Neural progenitor cell (in vitro differentiated cells): Measurements from ENCODE around the gene TXK. TPM values are rescaled to one million over a fixed set of nuclear protein-coding genes. Genes with fewer than 3 reads are reported as not detected.
A peak's percentile ranks its signal among the peaks of the same experiment; 100 is the strongest.

Experiments used
- DNase-seq: peaks from one replicate; pipeline ENCODE4 v3.0.0-alpha.2; 2016; ENCODE audit warnings: low spot score
- H2AFZ ChIP-seq: fragments of 200-600 bp; sonication (generic); replicated peaks from 2 replicates; pipeline ENCODE4 v1.6.1; 2016; ENCODE audit warnings: antibody characterized with exemption
- H3F3A ChIP-seq: fragments of 200-600 bp; sonication (generic); 2 replicates; pipeline ENCODE4 v1.6.1; 2016; ENCODE audit warnings: antibody characterized with exemption, low read depth
- H3K27ac ChIP-seq: fragments of 200-600 bp; sonication (generic); 2 replicates; pipeline ENCODE4 v1.5.1; 2016; ENCODE audit warnings: mild to moderate bottlenecking
- H3K27me3 ChIP-seq: fragments of 200-600 bp; sonication (generic); 2 replicates; pipeline ENCODE4 v1.6.1; 2016; ENCODE audit warnings: mild to moderate bottlenecking, moderate library complexity
- H3K36me3 ChIP-seq: fragments of 200-600 bp; sonication (generic); 2 replicates; pipeline ENCODE4 v1.5.1; 2016
- H3K4me1 ChIP-seq: fragments of 200-600 bp; sonication (generic); 2 replicates; pipeline ENCODE4 v1.6.1; 2016; ENCODE audit warnings: mixed run types
- H3K4me2 ChIP-seq: fragments of 200-600 bp; sonication (generic); 2 replicates; pipeline ENCODE4 v1.6.1; 2016
- H3K4me3 ChIP-seq: fragments of 200-600 bp; sonication (generic); 2 replicates; pipeline ENCODE4 v1.5.1; 2016
- H3K79me2 ChIP-seq: fragments of 200-600 bp; sonication (generic); 2 replicates; pipeline ENCODE4 v1.6.1; 2016; ENCODE audit warnings: low read depth
- H3K9ac ChIP-seq: fragments of 200-600 bp; sonication (generic); 2 replicates; pipeline ENCODE4 v1.6.1; 2016
- H3K9me3 ChIP-seq: fragments of 200-600 bp; sonication (generic); 2 replicates; pipeline ENCODE4 v1.5.1; 2016; ENCODE audit warnings: low read depth
- H4K20me1 ChIP-seq: fragments of 200-600 bp; sonication (generic); 2 replicates; pipeline ENCODE4 v1.6.1; 2016; ENCODE audit warnings: low read depth
- H3K27ac Mint-ChIP-seq: 3 replicates; pipeline ENCODE4 v1.8.0; 2021; ENCODE audit warnings: mixed read lengths
- H3K27me3 Mint-ChIP-seq: 2 replicates; pipeline ENCODE4 v1.8.0; 2022; ENCODE audit warnings: low read depth, mild to moderate bottlenecking, inconsistent platforms, moderate library complexity, mixed read lengths; ENCODE audit not compliant: insufficient read depth
- H3K36me3 Mint-ChIP-seq: 3 replicates; pipeline ENCODE4 v1.8.0; 2021; ENCODE audit warnings: mixed read lengths
- H3K4me1 Mint-ChIP-seq: 3 replicates; pipeline ENCODE4 v1.8.0; 2021; ENCODE audit warnings: mixed read lengths
- H3K4me3 Mint-ChIP-seq: 3 replicates; pipeline ENCODE4 v1.8.0; 2021; ENCODE audit warnings: mild to moderate bottlenecking, moderate library complexity, mixed read lengths
- H3K9me3 Mint-ChIP-seq: 3 replicates; pipeline ENCODE4 v1.8.0; 2020; ENCODE audit warnings: mixed read lengths
- EZH2 ChIP-seq: fragments of 200-600 bp; sonication (generic); IDR thresholded peaks from 2 replicates; pipeline ENCODE4 v1.6.1; 2017; ENCODE audit warnings: antibody characterized with exemption, mild to moderate bottlenecking, moderate library complexity
- EZH2phosphoT487 ChIP-seq: fragments of 200-600 bp; sonication (generic); IDR thresholded peaks from 2 replicates; pipeline ENCODE4 v1.6.1; 2017; ENCODE audit warnings: antibody characterized with exemption
- total RNA-seq: library from RNA; depleted of rRNA; stranded (reverse); fragments of >200 nt; gene quantifications from 2 replicates; pipeline ENCODE4 v1.2.3, GENCODE V29; 2015; ENCODE audit warnings: low replicate concordance
- TF ChIP-seq, protein P1 (sequence below): fragments of 200-600 bp; sonication (generic); IDR thresholded peaks from 2 replicates; pipeline ENCODE4 v1.5.1; 2017; ENCODE audit warnings: antibody characterized with exemption, mild to moderate bottlenecking

Gene TXK
- total RNA-seq, 1 donor from 2014 or later = not detected

DNA sequence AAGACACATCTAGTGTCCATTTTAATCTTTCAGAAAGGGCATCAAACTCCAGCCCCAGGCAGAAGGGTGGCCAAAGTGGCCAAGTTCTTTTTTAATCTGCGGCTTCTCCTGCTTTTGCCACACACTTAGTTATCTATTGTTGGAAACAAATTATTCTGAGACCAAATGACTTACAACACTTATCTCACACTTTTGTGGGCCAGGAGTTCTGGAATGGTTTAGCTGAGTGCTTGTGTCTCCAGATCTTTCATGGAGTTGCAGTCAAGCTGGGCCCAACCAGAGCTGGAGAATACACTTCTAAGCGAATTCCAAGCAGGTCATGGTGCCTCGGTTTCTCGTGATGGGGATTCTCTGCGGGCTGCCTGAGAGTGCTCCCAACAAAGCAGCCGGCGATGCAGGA, 4.0 kb downstream of the TXK start:
- Mint-ChIP-seq H3K27me3 (peaks cover 3% of the 10 kb centered on the region), H3K9me3 (no peaks in the 10 kb centered on the region), H3K4me3 (no peak overlapping the region), H3K4me1 (peaks cover 7% of the 10 kb centered on the region), H3K27ac (no peak overlapping the region), H3K36me3 (no peaks in the 10 kb centered on the region)
- Histone ChIP-seq H3K27me3 (no peaks in the 10 kb centered on the region), H3K4me2 (no peak overlapping the region), H3F3A (peaks cover 9% of the 10 kb centered on the region), H3K9ac (no peak overlapping the region), H4K20me1 (no peaks in the 10 kb centered on the region), H3K27ac (no peak overlapping the region), H2AFZ (no peak overlapping the region), H3K4me1 (peaks cover 12% of the 10 kb centered on the region), H3K9me3 (no peaks in the 10 kb centered on the region), H3K4me3 (no peak overlapping the region), H3K36me3 (no peaks in the 10 kb centered on the region), H3K79me2 (no peaks in the 10 kb centered on the region)
- TF ChIP-seq, protein P1, sequence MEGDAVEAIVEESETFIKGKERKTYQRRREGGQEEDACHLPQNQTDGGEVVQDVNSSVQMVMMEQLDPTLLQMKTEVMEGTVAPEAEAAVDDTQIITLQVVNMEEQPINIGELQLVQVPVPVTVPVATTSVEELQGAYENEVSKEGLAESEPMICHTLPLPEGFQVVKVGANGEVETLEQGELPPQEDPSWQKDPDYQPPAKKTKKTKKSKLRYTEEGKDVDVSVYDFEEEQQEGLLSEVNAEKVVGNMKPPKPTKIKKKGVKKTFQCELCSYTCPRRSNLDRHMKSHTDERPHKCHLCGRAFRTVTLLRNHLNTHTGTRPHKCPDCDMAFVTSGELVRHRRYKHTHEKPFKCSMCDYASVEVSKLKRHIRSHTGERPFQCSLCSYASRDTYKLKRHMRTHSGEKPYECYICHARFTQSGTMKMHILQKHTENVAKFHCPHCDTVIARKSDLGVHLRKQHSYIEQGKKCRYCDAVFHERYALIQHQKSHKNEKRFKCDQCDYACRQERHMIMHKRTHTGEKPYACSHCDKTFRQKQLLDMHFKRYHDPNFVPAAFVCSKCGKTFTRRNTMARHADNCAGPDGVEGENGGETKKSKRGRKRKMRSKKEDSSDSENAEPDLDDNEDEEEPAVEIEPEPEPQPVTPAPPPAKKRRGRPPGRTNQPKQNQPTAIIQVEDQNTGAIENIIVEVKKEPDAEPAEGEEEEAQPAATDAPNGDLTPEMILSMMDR = no peak
- TF ChIP-seq EZH2phosphoT487 = no peak
- no peak for TF ChIP-seq EZH2
- no peak for DNase-seq

DNA sequence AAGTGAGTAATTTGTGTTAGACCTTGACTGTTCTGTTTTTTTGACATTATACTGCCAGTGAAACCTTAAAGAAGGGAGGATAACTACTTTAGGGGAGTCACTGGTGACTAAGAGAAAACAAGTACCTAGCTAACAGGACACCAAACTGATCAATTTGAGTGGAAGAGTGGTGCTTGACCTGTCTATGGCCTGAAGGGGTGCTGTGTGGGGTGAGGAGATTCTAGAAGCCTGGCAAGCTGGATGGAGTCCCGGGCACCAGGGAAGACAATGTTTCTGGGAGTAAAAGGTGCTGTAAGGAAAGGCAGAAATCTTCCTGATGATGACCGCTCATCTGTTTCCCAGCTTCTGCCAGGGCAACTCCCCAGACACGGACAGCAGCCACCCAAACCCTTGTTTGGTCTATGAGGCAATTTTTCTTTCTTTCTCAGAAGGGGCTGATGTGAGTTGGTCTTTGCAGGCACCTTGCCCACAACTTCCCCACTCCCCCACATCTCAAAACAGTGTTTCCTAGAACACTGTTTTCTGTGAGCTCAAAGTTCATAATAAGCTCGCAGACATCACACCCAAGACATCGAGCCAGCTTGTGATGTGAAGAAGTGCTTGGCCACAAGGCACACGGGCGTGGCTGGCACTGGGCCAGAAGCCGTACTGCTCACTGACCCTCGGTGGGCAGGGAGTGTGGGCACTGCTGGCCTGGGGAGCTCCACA, 4.6 kb downstream of the TXK start:
- H3K4me1 Mint-ChIP-seq = peaks cover 7% of the 10 kb centered on the region
- no peaks in the 10 kb centered on the region for H3K9me3 ChIP-seq
- no peak overlapping the region for H2AFZ ChIP-seq
- H3K36me3 ChIP-seq = no peaks in the 10 kb centered on the region
- no peak overlapping the region for H3K4me3 ChIP-seq
- H3K27ac ChIP-seq = no peak overlapping the region
- H3K27me3 Mint-ChIP-seq = peaks cover 3% of the 10 kb centered on the region
- no peaks in the 10 kb centered on the region for H3K36me3 Mint-ChIP-seq
- H3F3A ChIP-seq = peaks cover 9% of the 10 kb centered on the region
- TF ChIP-seq EZH2 = no peak
- TF ChIP-seq EZH2phosphoT487 = no peak
- TF ChIP-seq, protein P1 = no peak
- DNase-seq = no peak
- H3K4me3 Mint-ChIP-seq = no peak overlapping the region
- H3K27ac Mint-ChIP-seq = no peak overlapping the region
- H3K27me3 ChIP-seq = no peaks in the 10 kb centered on the region
- no peak overlapping the region for H3K9ac ChIP-seq
- H3K79me2 ChIP-seq = no peaks in the 10 kb centered on the region
- no peaks in the 10 kb centered on the region for H3K9me3 Mint-ChIP-seq
- H4K20me1 ChIP-seq = no peaks in the 10 kb centered on the region
- no peak overlapping the region for H3K4me2 ChIP-seq
- H3K4me1 ChIP-seq = peaks cover 12% of the 10 kb centered on the region

DNA sequence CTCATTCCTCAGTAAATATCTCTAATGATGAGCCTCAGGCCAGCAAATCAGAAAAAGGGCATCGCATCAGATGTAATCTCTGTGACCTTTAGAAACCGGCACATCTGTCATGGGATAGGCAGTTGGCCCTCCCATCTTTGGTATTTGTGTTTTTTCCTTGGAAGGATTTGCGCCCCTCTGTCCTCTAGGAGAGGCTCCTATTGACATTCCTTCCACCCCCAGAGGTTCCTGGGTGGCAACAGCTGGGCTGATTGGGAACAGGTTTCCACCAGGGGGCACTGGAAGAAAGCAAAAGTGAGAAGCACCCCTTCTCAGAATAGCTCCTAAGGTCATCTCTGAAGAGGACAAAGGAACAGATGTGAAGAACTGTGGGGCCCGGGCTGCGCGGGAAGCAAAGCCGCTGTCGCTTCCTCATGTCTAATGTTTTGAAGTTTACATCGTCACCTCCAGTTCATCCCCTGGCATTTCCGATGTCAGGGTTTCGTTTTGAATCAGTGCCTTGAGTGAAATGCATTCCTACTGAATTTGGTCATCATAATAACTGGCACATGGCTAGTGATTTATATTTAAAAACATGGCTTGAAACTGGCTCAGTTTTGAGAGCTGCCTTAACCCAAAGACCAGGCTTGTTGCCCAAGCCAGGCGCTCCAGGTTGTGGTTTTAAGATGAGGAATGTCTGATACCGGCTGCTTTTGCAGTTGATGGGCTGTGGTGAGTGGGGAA, 6.2 kb downstream of the TXK start:
- peak; percentile 89 for DNase-seq
- Histone ChIP-seq H3K27me3 (no peaks in the 10 kb centered on the region), H3K4me2 (peak overlapping the region; percentile 25), H3K4me3 (no peak overlapping the region), H4K20me1 (no peaks in the 10 kb centered on the region), H3K79me2 (no peaks in the 10 kb centered on the region), H3F3A (peaks cover 9% of the 10 kb centered on the region), H2AFZ (peak overlapping the region; percentile 86), H3K4me1 (peaks cover 12% of the 10 kb centered on the region), H3K9me3 (no peaks in the 10 kb centered on the region), H3K36me3 (no peaks in the 10 kb centered on the region), H3K27ac (no peak overlapping the region), H3K9ac (no peak overlapping the region)
- Mint-ChIP-seq H3K4me3 (no peak overlapping the region), H3K27ac (no peak overlapping the region), H3K9me3 (no peaks in the 10 kb centered on the region), H3K36me3 (no peaks in the 10 kb centered on the region), H3K4me1 (peaks cover 7% of the 10 kb centered on the region), H3K27me3 (peaks cover 3% of the 10 kb centered on the region)
- TF ChIP-seq EZH2 (no peak), EZH2phosphoT487 (no peak)
- TF ChIP-seq, protein P1 = peak; percentile 80
